GM19463 (cell line): ENCODE measurements around the gene GRM1.
A peak's percentile ranks its signal among the peaks of the same experiment; 100 is the strongest.

ENCODE experiments used
- ATAC-seq: cut with Tn5 transposase; IDR thresholded peaks from one replicate; pipeline ENCODE4 v1.9.1; 2021; ENCODE audit warnings: mild to moderate bottlenecking, moderate library complexity; ENCODE audit not compliant: unreplicated experiment

GRM1 gene

GRCh38 chr6:146310628-146311027 is 281.8 kb downstream of the GRM1 start:
- no peak for ATAC-seq

DNA sequence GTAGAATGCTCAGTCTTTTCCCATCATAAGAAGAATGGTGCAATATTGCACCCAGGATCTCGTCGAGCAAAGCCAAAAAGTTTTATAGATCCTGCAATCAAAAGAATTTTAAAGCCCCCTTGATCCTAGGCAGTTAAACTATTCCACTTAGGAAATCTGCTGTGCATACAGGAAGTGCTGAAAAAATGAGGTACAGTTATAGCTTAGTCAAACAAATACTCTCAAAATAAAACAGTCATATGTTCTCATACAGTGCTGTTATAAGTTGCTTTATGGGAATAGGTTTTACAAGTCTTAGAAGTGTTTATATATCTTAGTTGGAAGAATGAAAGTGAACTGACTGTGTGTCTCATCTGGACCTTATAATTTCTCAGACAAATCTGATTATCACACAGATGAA is 282.2 kb downstream of the GRM1 start:
- ATAC-seq: no peak

GRCh38 chr6:146312608-146313007 is 283.7 kb downstream of the GRM1 start:
- ATAC-seq: no peak

- no peak for ATAC-seq
Measured at GRCh38 chr6:146315381-146316174, 286.7 kb downstream of the GRM1 start.

DNA sequence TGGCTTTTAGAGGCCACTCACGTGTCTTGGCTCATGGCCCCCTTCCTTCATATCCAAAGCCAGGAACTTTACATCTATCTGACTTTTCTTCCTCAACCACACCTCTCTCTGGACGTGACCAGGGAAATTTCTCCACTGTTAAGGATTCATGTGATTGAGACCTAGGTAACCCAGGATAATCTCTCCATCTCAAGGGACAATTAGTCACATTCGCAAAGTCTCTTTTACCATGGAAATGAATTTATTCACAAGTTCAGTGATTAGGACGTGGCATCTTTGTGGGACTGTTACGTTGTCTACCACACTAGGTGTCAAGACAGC is 287.3 kb downstream of the GRM1 start:
- ATAC-seq: no peak

GRCh38 chr6:146331013-146331412 is 302.2 kb downstream of the GRM1 start:
- no peak for ATAC-seq

GRCh38 chr6:146335336-146335735 is 306.5 kb downstream of the GRM1 start:
- no peak for ATAC-seq

DNA sequence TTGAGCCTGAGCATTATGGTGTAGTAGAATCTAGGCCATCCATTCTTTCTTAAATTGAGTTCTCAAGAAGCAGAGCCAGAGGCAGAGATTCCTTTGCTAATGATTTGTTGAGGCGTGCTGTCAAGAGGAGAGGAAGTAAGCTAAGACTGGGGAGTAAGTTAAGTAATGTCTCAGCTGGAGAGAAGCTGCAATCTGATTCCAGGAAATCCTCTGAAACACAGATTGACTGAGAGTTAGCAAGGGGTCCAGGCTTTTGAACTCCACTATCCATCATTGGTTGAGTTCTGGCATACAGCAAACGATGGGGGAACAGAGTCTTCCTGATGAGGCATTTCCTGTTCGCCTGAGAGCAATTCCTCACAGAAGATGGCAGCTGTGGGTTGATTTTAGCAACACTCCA is 307.3 kb downstream of the GRM1 start:
- ATAC-seq: no peak

DNA sequence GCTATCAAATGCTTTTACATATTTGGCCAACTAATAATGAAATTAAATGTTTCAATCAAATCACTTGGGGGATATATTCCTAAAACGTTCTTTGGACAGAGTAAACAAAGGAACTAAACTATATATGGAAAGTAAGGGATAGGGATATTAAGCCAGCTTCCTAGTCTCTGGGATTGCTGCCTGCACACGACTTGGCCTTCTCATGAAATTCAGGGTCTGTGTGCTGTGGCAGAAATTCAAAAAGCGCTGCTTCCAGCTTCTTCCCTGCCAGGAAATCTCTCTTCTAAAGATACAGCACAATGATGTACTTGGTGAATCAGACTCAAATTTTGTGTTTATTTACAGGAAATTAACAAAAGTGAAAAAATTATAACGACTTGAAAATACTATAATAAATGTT is 308.5 kb downstream of the GRM1 start:
- ATAC-seq: no peak

- no peak for ATAC-seq
Measured at GRCh38 chr6:146339716-146340115, 310.9 kb downstream of the GRM1 start.

DNA sequence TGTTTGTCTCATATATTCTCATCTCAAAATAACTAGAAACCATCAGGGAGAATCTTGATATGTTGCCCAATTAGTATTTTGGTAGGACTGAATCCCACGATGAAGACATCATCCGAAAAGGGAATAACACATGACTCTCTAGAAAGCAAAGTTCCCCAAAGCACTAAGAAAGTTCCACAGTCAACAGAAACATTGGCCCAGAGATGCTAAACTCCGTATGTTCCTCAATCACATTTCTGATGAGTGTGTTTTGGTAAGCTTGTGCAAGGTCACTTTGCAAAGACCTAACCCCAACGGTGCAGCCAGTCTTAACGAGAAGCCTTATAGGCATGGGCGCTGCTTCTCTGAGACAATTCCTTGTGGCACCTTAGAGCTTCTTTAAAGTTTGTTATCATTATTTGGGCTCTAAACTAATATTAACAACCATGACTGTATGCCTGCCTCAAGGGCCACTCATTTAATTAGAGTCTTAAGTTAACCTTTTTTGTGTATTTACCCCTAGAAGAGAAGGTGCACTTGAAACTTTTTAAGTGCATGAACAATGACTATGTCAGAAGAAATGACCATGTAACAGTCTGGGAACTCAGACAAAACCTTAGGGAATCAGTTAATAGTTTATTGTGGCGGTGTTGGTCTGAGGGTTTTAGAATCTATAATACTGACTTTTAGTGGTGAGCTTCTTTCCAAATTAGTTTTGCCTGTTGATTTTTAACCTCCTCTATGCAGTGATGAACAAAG is 312.8 kb downstream of the GRM1 start:
- no peak for ATAC-seq

- no peak for ATAC-seq
Measured at GRCh38 chr6:146345598-146345997, 316.7 kb downstream of the GRM1 start.

DNA sequence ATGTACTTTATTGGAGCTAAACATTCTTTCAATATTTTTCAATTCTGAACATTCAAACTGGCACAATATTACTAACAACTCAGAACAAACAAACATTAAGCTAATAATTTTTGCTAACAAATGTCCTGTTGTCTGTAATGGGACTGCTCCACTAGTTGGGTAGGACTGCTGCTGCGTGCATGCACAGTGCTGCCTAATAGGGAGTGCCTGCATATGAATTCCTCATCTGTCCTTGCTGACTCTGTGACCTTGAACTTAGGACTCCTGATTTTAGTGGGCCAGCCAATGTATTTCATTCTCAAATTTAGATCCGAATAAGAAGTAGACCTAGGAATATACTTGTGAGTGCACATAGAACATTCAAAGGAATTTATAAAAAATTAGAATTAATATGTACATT is 318.2 kb downstream of the GRM1 start:
- no peak for ATAC-seq

GRCh38 chr6:146347690-146348089 is 318.8 kb downstream of the GRM1 start:
- ATAC-seq: no peak

DNA sequence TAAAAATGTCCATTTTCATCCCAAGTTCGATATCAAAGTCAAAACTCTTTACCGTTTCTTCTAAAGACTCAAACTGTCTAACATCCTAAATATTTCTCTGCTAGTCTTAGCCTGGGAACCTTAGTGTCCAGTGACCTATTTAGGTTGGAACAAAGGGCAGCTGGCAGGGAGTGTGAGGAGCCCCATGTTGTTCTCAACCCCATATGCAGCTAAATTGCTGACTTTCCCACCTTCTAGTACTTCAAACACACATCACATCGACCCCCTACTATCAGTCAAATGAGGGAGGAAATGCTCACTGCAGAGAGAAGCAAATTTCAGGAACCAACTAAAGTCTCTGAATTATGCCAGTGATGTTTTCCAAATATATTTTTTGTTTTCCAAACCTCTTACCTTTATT is 322.2 kb downstream of the GRM1 start:
- no peak for ATAC-seq

- no peak for ATAC-seq
Measured at GRCh38 chr6:146352163-146352562, 323.3 kb downstream of the GRM1 start.

DNA sequence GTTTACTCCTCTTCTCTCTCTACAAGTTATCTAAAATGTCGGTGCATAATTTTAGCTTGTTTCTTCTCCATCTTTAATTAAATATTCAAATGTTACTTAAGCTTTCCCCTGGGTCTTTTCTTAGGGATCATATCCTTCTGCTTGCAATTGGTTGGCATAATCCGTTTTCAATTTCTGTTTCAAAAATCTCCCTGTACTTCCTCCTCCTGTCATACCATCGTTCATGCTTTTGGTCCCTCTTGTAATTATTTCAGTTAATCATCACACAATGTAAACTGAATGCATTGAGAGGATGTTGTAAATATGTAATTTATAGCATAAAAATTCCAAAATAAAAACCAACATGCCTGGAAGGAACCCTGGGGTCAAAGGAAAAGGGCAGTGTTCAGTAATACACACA is 325.6 kb downstream of the GRM1 start:
- ATAC-seq: no peak

DNA sequence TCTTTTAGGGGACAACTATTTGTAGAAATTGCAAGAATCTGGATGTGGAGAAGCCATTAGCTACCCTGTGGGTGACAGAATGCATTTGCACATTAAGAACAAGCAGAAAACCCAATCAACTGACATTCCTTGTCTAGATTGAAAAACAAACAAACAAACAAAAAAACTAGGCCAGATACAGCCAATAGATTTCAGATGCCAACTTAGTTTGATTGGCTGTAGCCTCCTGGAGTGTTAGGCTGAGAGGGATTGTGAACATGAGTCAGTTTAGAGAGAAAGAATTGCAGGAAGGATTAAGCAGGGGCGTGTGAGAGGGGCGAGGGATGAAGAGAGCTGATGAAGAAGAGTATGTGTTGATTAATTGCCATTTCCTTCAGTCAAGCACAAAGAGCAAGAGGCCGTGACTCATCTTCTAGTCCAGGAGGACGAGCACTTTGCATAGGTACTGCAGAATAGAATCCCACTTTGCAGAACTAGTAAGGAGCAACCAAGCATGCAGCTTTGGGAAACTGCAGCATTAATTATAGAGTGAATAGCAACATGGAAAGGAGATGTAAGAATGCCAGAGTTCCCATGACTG is 326.7 kb downstream of the GRM1 start:
- ATAC-seq: no peak

- ATAC-seq: peak; percentile 50
Measured at GRCh38 chr6:146357578-146358430, 328.9 kb downstream of the GRM1 start.

GRCh38 chr6:146358431-146359046 is 329.7 kb downstream of the GRM1 start:
- no peak for ATAC-seq

DNA sequence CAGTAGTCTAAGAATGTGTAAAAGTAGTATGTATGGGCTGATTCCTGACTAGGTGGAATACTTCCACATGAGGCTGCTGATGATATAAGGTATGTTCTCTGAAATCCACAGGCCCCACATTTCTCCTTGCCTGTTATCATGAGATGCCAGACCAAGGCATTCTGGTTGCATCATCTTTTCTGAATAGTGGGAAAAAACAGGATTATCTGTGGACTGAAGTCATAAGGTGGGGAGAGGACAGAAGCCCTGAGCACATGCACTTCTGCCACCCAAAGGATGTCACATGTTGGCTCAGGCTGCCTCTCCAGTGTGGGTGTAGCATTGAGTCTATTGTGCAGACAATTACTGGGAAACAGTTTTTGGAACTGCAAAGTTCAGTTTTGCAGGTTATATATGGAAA is 330.3 kb downstream of the GRM1 start:
- ATAC-seq: no peak
